HG03196 (cell line): ENCODE measurements around the gene OR4Q3.
"Not testable (repeated sequence)": the region's sequence is repeated elsewhere in the genome, so short reads cannot be mapped to it uniquely, and the experiment has no call there.

Experiments used
- ATAC-seq: cut with Tn5 transposase; IDR thresholded peaks from one replicate; pipeline ENCODE4 v1.9.1; 2021; ENCODE audit not compliant: unreplicated experiment

OR4Q3 gene

GRCh38 chr14:19743256-19743655 is at the start of gene OR4Q3:
TSS of gene OR4Q3 (plus strand) at chr14:19743571.
- no peak for ATAC-seq

GRCh38 chr14:19729359-19729758 is 14.0 kb upstream of the OR4Q3 start:
- ATAC-seq = no peak

GRCh38 chr14:19729763-19730162 is 13.6 kb upstream of the OR4Q3 start:
- no peak for ATAC-seq

GRCh38 chr14:19733893-19734292 is 9.5 kb upstream of the OR4Q3 start:
- not testable (repeated sequence) for ATAC-seq

- not testable (repeated sequence) for ATAC-seq
These were observed 8.9 kb downstream of the OR4Q3 start for GRCh38 chr14:19752316-19752715.

GRCh38 chr14:19754172-19754571 is 10.8 kb downstream of the OR4Q3 start:
- no peak for ATAC-seq

- not testable (repeated sequence) for ATAC-seq
These were observed 28.1 kb downstream of the OR4Q3 start for GRCh38 chr14:19771491-19771890.

GRCh38 chr14:19771895-19772430 is 28.6 kb downstream of the OR4Q3 start:
- ATAC-seq = no peak

GRCh38 chr14:19772454-19772853 is 29.1 kb downstream of the OR4Q3 start:
- not testable (repeated sequence) for ATAC-seq

- ATAC-seq = not testable (repeated sequence)
These were observed 29.8 kb downstream of the OR4Q3 start, which contains the start of gene OR4M1 for GRCh38 chr14:19773204-19773603. TSS of gene OR4M1 (plus strand) at chr14:19773504. CDS start at chr14:19780323, 6,819 bp downstream.

GRCh38 chr14:19775587-19775986 is 32.2 kb downstream of the OR4Q3 start:
- no peak for ATAC-seq

- not testable (repeated sequence) for ATAC-seq
These were observed 42.5 kb downstream of the OR4Q3 start for GRCh38 chr14:19785848-19786247.

- ATAC-seq = not testable (repeated sequence)
These were observed 43.9 kb downstream of the OR4Q3 start for GRCh38 chr14:19787318-19787717.

- not testable (repeated sequence) for ATAC-seq
These were observed 44.8 kb downstream of the OR4Q3 start for GRCh38 chr14:19788150-19788549.

- not testable (repeated sequence) for ATAC-seq
These were observed 53.2 kb downstream of the OR4Q3 start for GRCh38 chr14:19796520-19797108.
